Measurements from ENCODE around the gene ABHD17B. TPM values are rescaled to one million over a fixed set of nuclear protein-coding genes. Genes with fewer than 3 reads are reported as not detected.

ABHD17B gene
- total and polyA plus RNA-seq, 12 donors: 2.4 to 45.2 (median 15.3) TPM

DNA sequence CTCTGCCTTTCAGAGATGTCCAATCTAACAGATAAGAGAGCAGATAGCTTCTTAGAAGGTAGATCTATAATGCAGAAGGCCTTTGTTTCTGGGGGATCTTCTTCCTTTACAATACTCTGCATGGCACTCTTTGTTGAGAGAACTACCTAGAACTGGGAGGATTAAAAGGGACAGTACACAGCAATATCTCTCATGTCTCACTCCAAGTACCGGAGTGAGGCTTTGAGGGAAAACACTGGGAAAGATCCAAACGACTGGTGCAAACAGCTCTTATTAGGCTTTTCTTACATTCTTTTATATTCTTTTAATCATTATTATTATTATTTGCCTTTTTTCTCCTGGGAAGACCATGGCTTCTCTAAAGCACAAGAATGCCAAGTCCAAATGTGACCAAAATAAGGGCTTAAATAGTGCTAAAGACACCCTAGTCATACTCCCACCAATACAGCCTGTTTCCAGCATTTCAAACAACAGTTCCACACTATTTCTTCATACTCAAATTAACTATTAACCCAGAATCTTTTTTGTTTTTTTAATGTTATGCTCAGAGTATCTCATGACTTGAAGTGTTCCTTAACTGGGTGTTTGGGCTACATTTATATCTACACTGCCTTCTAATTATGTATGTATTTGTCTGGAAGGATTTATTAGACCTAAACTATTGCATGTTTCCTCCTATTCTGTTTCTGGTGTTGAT, 52.7 kb downstream of the ABHD17B start:
- no peak for DNase-seq
- Histone ChIP-seq H3K4me1 (replicated peaks in 1 of 2) (no peaks in the 10 kb centered on the region), H3K4me3 (no peak overlapping the region), H3K27me3 (no peaks in the 10 kb centered on the region), H3K36me3 (replicated peaks in 1 of 2) (no peaks in the 10 kb centered on the region), H3K9me3 (replicated peaks in 1 of 3) (peaks cover 0 to 9% (median 4%) of the 10 kb centered on the region in 3 donors), H3K27ac (no peak overlapping the region)
- TF ChIP-seq, protein P1, sequence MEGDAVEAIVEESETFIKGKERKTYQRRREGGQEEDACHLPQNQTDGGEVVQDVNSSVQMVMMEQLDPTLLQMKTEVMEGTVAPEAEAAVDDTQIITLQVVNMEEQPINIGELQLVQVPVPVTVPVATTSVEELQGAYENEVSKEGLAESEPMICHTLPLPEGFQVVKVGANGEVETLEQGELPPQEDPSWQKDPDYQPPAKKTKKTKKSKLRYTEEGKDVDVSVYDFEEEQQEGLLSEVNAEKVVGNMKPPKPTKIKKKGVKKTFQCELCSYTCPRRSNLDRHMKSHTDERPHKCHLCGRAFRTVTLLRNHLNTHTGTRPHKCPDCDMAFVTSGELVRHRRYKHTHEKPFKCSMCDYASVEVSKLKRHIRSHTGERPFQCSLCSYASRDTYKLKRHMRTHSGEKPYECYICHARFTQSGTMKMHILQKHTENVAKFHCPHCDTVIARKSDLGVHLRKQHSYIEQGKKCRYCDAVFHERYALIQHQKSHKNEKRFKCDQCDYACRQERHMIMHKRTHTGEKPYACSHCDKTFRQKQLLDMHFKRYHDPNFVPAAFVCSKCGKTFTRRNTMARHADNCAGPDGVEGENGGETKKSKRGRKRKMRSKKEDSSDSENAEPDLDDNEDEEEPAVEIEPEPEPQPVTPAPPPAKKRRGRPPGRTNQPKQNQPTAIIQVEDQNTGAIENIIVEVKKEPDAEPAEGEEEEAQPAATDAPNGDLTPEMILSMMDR (IDR thresholded peaks at IDR 0.05): no peak
- TF ChIP-seq POLR2A (IDR thresholded peaks at IDR 0.05): no peak
- WGBS, 4 donors: 88 to 99% (median 96%) methylated on average over 2 of the region's 2 CpGs
- intact Hi-C loops (cut with DNase I): no loop called here

DNA sequence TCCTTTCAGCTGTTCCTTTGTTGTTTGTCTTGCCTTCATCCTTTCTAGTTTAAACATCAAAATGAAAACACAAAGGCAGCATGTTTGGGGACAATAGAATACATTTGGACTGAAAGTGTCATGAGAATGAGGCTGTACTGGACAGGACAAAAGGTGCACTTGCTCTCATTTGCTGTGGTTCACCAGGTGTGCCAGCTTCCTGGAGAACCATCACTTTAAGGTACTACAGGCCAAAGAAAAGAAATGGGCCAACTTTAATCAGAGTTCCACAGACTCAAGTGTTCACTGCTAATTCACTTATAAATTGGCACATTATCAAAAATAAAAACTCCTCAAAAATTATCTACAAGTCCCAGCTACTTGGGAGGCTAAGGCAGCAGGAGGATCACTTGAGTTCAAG, 53.8 kb downstream of the ABHD17B start:
- intact Hi-C loops (cut with DNase I): no loop called here
- DNase-seq: no peak
- no peaks in the 10 kb centered on the region for H3K27me3 ChIP-seq
- peaks cover 0 to 9% (median 4%) of the 10 kb centered on the region in 3 donors for H3K9me3 ChIP-seq (replicated peaks in 1 of 3)
- no peak overlapping the region for H3K4me3 ChIP-seq
- H3K27ac ChIP-seq: no peak overlapping the region
- H3K36me3 ChIP-seq (replicated peaks in 1 of 2): no peaks in the 10 kb centered on the region
- H3K4me1 ChIP-seq (replicated peaks in 1 of 2): no peaks in the 10 kb centered on the region
- TF ChIP-seq, protein P1 (IDR thresholded peaks at IDR 0.05): no peak
- no peak for TF ChIP-seq POLR2A (IDR thresholded peaks at IDR 0.05)

DNA sequence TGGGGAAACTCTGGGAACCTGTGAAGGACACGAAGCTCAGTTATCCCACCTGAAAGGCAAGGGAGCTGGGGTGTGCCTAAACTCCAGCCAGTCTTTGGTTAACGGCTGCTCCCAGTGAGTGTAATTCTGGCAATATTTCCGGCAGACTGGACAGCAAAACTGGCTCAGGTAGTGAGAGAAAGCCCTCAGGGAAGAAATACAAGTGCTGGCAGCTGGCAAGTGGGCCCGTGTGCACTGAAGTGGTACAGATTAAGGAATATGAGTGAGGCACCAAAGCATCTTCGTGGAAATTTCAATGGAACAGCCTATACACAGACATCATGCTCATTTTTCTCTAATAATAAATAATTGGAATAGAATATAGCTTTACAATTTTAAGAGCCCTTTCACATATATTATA, 56.2 kb downstream of the ABHD17B start:
- 87 to 91% (median 88%) methylated on average over 5 of the region's 5 CpGs for WGBS, 4 donors
- intact Hi-C loops (cut with DNase I): no loop called here
- Histone ChIP-seq H3K4me1 (replicated peaks in 1 of 2) (no peaks in the 10 kb centered on the region), H3K27ac (no peak overlapping the region), H3K9me3 (replicated peaks in 1 of 3) (peaks cover 0 to 5% (median 0%) of the 10 kb centered on the region in 3 donors), H3K36me3 (replicated peaks in 1 of 2) (no peaks in the 10 kb centered on the region), H3K27me3 (no peaks in the 10 kb centered on the region), H3K4me3 (no peak overlapping the region)
- no peak for TF ChIP-seq POLR2A (IDR thresholded peaks at IDR 0.05)
- TF ChIP-seq, protein P1 (IDR thresholded peaks at IDR 0.05): no peak
- no peak for DNase-seq

DNA sequence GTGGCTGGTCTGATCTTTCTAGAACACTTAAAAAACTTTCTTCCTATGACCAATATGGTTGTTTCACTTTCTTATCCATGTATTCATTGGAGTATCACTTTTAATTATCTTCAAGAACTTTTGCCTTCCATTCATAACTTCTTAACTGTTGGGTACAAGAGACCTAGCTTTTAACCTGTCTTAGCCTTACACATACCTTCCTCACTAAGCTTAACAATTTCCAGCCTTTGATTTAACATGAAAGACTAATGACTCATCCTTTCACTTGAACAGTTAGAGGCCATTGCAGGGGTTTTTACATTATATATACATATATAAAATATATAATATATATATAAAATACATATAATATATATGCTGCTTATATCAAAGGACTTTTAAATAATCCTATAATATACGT, 57.9 kb downstream of the ABHD17B start:
- H3K4me1 ChIP-seq (replicated peaks in 1 of 2): no peaks in the 10 kb centered on the region
- intact Hi-C loops (cut with DNase I): no loop called here
- 79 to 98% (median 96%) methylated on average over 1 of the region's 1 CpG for WGBS, 4 donors
- TF ChIP-seq, protein P1 (IDR thresholded peaks at IDR 0.05): no peak
- TF ChIP-seq POLR2A (IDR thresholded peaks at IDR 0.05): no peak
- no peaks in the 10 kb centered on the region for H3K27me3 ChIP-seq
- no peaks in the 10 kb centered on the region for H3K36me3 ChIP-seq (replicated peaks in 1 of 2)
- H3K9me3 ChIP-seq (replicated peaks in 1 of 3): no peaks in the 10 kb centered on the region
- no peak overlapping the region for H3K4me3 ChIP-seq
- no peak for DNase-seq
- no peak overlapping the region for H3K27ac ChIP-seq

Measured in adrenal gland (tissue), 12 donors.